SU-DHL-6 (cell line): ENCODE data around the gene ARFGEF2.

Experiments used
- H2AFZ ChIP-seq: fragments of 200-600 bp; sonication (generic); 2 replicates; pipeline ENCODE4 v1.6.1; 2014; ENCODE audit warnings: low read depth, mild to moderate bottlenecking, moderate library complexity, mixed read lengths, antibody characterized with exemption, low read length; ENCODE audit not compliant: severe bottlenecking
- H3F3A ChIP-seq: fragments of 200-600 bp; shearing (Covaris generic); 2 replicates; pipeline ENCODE4 v1.6.0; 2016; ENCODE audit warnings: antibody characterized with exemption, mild to moderate bottlenecking; ENCODE audit not compliant: insufficient read depth
- H3K27ac ChIP-seq: fragments of 200-600 bp; sonication (generic); 2 replicates; pipeline ENCODE4 v1.5.1; 2016; ENCODE audit warnings: low read depth, mild to moderate bottlenecking, low read length, moderate library complexity, mixed read lengths
- H3K27me3 ChIP-seq: fragments of 200-600 bp; sonication (generic), shearing (Covaris generic); 2 replicates; pipeline ENCODE4 v1.6.0; 2014; ENCODE audit warnings: mild to moderate bottlenecking, low read length
- H3K36me3 ChIP-seq: fragments of 200-600 bp; sonication (generic); 2 replicates; pipeline ENCODE4 v1.6.1; 2014; ENCODE audit warnings: mild to moderate bottlenecking, low read length, mixed read lengths
- H3K4me2 ChIP-seq: fragments of 300-600, 200-600 bp; shearing (Covaris generic), sonication (generic); 2 replicates; pipeline ENCODE4 v1.6.0; 2014; ENCODE audit warnings: low read length, low read depth, mild to moderate bottlenecking; ENCODE audit not compliant: poor library complexity, severe bottlenecking
- H3K4me3 ChIP-seq: fragments of 200-600 bp; sonication (generic); 2 replicates; pipeline ENCODE4 v1.5.1; 2014; ENCODE audit warnings: antibody characterized with exemption, low read length, mild to moderate bottlenecking, mixed read lengths; ENCODE audit not compliant: insufficient read depth, poor library complexity, severe bottlenecking
- H3K79me2 ChIP-seq: fragments of 200-600 bp; sonication (generic); 2 replicates; pipeline ENCODE4 v1.6.1; 2014; ENCODE audit warnings: mild to moderate bottlenecking, low read length, moderate library complexity; ENCODE audit not compliant: insufficient read depth
- H3K9ac ChIP-seq: fragments of 200-600 bp; sonication (generic); 2 replicates; pipeline ENCODE4 v1.7.0; 2014; ENCODE audit warnings: mild to moderate bottlenecking, low read length
- H3K9me2 ChIP-seq: fragments of 200-600 bp; sonication (generic); replicated peaks from 2 replicates; pipeline ENCODE4 v1.6.1; 2014; ENCODE audit warnings: low read length; ENCODE audit not compliant: insufficient read depth
- H3K9me3 ChIP-seq: fragments of 200-600 bp; sonication (generic); 2 replicates; pipeline ENCODE4 v1.6.1; 2014; ENCODE audit warnings: low read length, mixed read lengths; ENCODE audit not compliant: insufficient read depth
- H4K20me1 ChIP-seq: fragments of 200-600 bp; sonication (generic); 2 replicates; pipeline ENCODE4 v1.6.1; 2014; ENCODE audit warnings: low read depth, mild to moderate bottlenecking, antibody characterized with exemption, low read length, moderate library complexity, mixed read lengths
- CTCF ChIP-seq: fragments of 200-600 bp; sonication (generic); IDR thresholded peaks from one replicate; pipeline ENCODE4 v1.5.1; 2017; ENCODE audit warnings: antibody characterized with exemption, mild to moderate bottlenecking, low read length, moderate library complexity; ENCODE audit not compliant: insufficient read depth, poor library complexity, severe bottlenecking
- EZH2phosphoT487 ChIP-seq: fragments of 200-600 bp; sonication (generic), shearing (Covaris generic); conservative IDR thresholded peaks from 2 replicates; pipeline ENCODE4 v1.6.1; 2018; ENCODE audit warnings: mild to moderate bottlenecking, antibody characterized with exemption, low read length, moderate library complexity, mixed read lengths

Gene ARFGEF2

DNA sequence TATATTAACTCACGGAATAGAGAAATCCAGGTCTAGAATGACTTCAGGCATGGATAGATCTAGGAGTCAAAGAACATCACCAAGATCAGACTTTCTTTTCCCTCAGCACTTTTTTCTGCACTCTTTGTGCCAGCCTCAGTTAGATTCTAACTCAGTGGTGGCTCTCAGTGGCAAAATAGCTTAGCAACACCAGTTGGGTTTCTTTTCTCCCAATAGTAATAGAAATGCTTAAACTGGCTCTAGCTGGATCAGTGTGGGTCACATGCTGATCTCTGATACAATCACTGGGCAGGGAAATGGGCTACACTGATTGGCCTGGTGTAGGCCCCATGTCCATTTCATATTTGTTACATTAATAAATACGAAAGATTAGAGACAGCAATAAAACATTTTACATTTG lies 44.2 kb upstream of the ARFGEF2 start:
- no peak overlapping the region for H3K4me3 ChIP-seq
- H3K27me3 ChIP-seq: no peaks in the 10 kb centered on the region
- no peaks in the 10 kb centered on the region for H4K20me1 ChIP-seq
- H3K9ac ChIP-seq: no peak overlapping the region
- H2AFZ ChIP-seq: no peak overlapping the region
- TF ChIP-seq CTCF (no peak), EZH2phosphoT487 (no peak)
- H3K36me3 ChIP-seq: no peaks in the 10 kb centered on the region
- no peaks in the 10 kb centered on the region for H3K9me3 ChIP-seq
- H3K79me2 ChIP-seq: no peaks in the 10 kb centered on the region
- no peak overlapping the region for H3K27ac ChIP-seq
- no peaks in the 10 kb centered on the region for H3K9me2 ChIP-seq
- no peak overlapping the region for H3K4me2 ChIP-seq
- no peaks in the 10 kb centered on the region for H3F3A ChIP-seq

GRCh38 chr20:48878534-48879248 lies 42.8 kb upstream of the ARFGEF2 start:
- H3K27ac ChIP-seq: no peak overlapping the region

DNA sequence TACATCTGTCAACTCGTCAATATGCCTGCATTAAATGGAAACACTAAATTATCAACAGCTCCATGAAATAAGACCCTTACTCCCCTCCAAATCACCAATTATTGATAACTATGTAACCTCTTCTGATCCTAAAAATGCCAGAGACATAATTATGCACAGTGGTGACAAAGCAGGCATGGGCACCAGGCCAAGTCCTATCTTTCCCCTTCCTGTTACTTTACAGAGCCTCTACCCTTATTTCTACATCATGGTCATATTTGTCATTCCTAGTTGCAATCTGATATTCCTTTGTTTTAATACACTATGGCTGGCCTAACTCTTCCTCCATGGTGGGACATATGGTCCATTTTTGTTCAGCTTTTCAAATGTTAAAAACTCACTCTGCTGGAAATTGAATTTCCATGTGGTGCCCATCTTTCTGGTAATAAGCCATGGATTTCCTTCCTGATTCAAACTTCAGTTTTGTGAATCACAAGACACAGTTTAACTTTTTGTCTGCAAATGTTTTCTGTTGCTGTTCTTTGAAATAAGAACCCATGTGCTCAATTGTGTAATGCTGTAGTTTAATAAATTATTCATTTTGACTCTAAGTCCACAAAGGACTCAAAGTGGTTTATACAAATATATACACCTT lies 41.8 kb upstream of the ARFGEF2 start:
- Histone ChIP-seq H3K9me3 (no peaks in the 10 kb centered on the region), H3K4me3 (no peak overlapping the region), H3K27ac (no peak overlapping the region), H3K36me3 (no peaks in the 10 kb centered on the region), H3K9me2 (no peaks in the 10 kb centered on the region), H2AFZ (no peak overlapping the region), H3K4me2 (no peak overlapping the region), H3K27me3 (no peaks in the 10 kb centered on the region), H3K79me2 (no peaks in the 10 kb centered on the region), H3F3A (no peaks in the 10 kb centered on the region), H3K9ac (no peak overlapping the region), H4K20me1 (no peaks in the 10 kb centered on the region)
- TF ChIP-seq EZH2phosphoT487 (no peak), CTCF (no peak)

More at GRCh38 chr20:48878534-48879248, 42.8 kb upstream of the ARFGEF2 start:
- no peak overlapping the region for H3K4me2 ChIP-seq
- H3K36me3 ChIP-seq: no peaks in the 10 kb centered on the region
- H3K79me2 ChIP-seq: no peaks in the 10 kb centered on the region
- no peaks in the 10 kb centered on the region for H3K9me3 ChIP-seq
- no peak overlapping the region for H3K4me3 ChIP-seq
- no peaks in the 10 kb centered on the region for H3K27me3 ChIP-seq
- H3F3A ChIP-seq: no peaks in the 10 kb centered on the region
- H3K9ac ChIP-seq: no peak overlapping the region
- TF ChIP-seq CTCF (no peak), EZH2phosphoT487 (no peak)
- H2AFZ ChIP-seq: no peak overlapping the region
- H3K9me2 ChIP-seq: no peaks in the 10 kb centered on the region
- H4K20me1 ChIP-seq: no peaks in the 10 kb centered on the region
